PC-3 (cell line): Measurements from ENCODE around the gene PHF12.
"Not testable (repeated sequence)": the region's sequence is repeated elsewhere in the genome, so short reads cannot be mapped to it uniquely, and the experiment has no call there.

Source experiments
- CTCF ChIP-seq: fragments of 300-600 bp; sonication (generic); conservative IDR thresholded peaks from 2 replicates; pipeline ENCODE4 v1.5.1; 2017; ENCODE audit warnings: antibody characterized with exemption, low read depth, mild to moderate bottlenecking, low read length
- EZH2 ChIP-seq: fragments of 300-600 bp; sonication (generic); IDR thresholded peaks from one replicate; pipeline ENCODE4 v1.6.1; 2017; ENCODE audit warnings: antibody characterized with exemption, mild to moderate bottlenecking, low read length; ENCODE audit not compliant: unreplicated experiment
- EZH2phosphoT487 ChIP-seq: fragments of 300-600 bp; sonication (generic); IDR thresholded peaks from 2 replicates; pipeline ENCODE4 v1.6.1; 2018; ENCODE audit warnings: mild to moderate bottlenecking, antibody characterized with exemption, low read length, borderline replicate concordance

GRCh38 chr17:28934508-28934907, 16.8 kb downstream of the PHF12 start:
- TF ChIP-seq CTCF, EZH2, EZH2phosphoT487: not testable (repeated sequence)
